Heart left ventricle (tissue), 13 donors: Measurements from ENCODE around the gene TMEM8B.

Source experiments
- CTCF ChIP-seq, 12 donors: fragments of 200-600 bp; sonication (generic) in 4 of 12; IDR thresholded peaks; one replicate each; pipeline versions ENCODE4 v1.5.0 to v1.8.0; 2018 to 2022; ENCODE audit warnings: antibody characterized with exemption in 12 of 12, mild to moderate bottlenecking in 5 of 12
- POLR2A ChIP-seq, 2 donors: fragments of 450-650 bp; IDR thresholded peaks; one replicate each; pipeline ENCODE4 v1.6.1; 2017; ENCODE audit warnings: antibody characterized with exemption in 2 of 2, mild to moderate bottlenecking in 2 of 2, moderate library complexity in 2 of 2
- donor health status: ischemic (EF 13 %, LVEDD 7.1; RV severe dilation, severe dysfunction).
- donor health status: DM: no; HTN: yes; CAD: no.
- donor health status: DM: no; HTN: no; CAD: no.
- donor health status: ischemic (EF 25% LVEDD 6.9; RV normal size, moderate dysfunction).
- donor health status: ischemic (EF 25% LVEDD 5.7; RV mildly dilated, moderate dysfunction).
- donor health status: ischemic (EF 35%, LVEDD 5.7; RV mildly dilated, moderate dysfunction).
- donor health status: nonischemic (EF 11% LVEDD 7.7; RV severe dilation, severe dysfunction).
- donor health status: DM: yes; HTN: yes; CAD: no.
- donor health status: PGD.
- donor health status: ischemic (EF 29% LVEDD 5.4; RV normal size, mild dysfunction).
- donor health status: nonischemic (EF 23%, LVEDD 6.1; RV moderate dilation, normal function).

DNA sequence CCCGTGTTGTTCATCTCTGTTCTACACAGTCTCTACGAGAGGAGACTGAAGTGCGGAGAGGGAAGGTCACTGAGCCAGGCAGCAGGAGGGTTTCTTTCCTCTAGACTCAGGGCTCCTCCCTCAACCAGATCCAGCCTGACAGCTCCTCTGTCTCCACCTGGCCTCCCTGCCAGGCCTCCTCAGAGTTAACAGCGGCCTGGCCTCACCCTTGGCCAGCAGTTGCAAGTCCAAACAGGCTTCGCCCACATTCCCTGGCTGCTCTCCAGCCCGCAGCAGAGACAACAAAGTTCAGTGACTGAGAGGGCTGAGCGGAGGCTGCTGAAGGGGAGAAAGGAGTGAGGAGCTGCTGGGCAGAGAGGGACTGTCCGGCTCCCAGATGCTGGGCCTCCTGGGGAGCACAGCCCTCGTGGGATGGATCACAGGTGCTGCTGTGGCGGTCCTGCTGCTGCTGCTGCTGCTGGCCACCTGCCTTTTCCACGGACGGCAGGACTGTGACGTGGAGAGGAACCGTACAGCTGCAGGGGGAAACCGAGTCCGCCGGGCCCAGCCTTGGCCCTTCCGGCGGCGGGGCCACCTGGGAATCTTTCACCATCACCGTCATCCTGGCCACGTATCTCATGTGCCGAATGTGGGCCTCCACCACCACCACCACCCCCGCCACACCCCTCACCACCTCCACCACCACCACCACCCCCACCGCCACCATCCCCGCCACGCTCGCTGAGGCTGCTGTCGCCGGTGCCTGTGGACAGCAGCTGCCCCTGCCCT is 77.1 kb downstream of the TMEM8B start, which contains the start of gene HRCT1:
- TF ChIP-seq CTCF (IDR thresholded peaks at IDR 0.05) (no peak), POLR2A (IDR thresholded peaks at IDR 0.05) (peak in 1 of 2 donors; percentile 48)
